Stimulated activated naive CD8-positive, alpha-beta T cell treated with anti-CD3 and anti-CD28 coated beads, Interleukin-15, Interleukin-2, amounts not matched to agents 100 ng/mL and 50 ng/mL, for 24 hours (primary cell): ENCODE results near the gene PLA2G4B.

Experiments used
- H3K27ac Mint-ChIP-seq: one replicate; pipeline ENCODE4 v1.8.0; 2021; ENCODE audit warnings: mild to moderate bottlenecking, mixed read lengths
- H3K27me3 Mint-ChIP-seq: one replicate; pipeline ENCODE4 v1.8.0; 2021; ENCODE audit warnings: mixed read lengths
- H3K36me3 Mint-ChIP-seq: one replicate; pipeline ENCODE4 v1.8.0; 2021; ENCODE audit warnings: low read depth, mixed read lengths
- H3K4me1 Mint-ChIP-seq: one replicate; pipeline ENCODE4 v1.8.0; 2021; ENCODE audit warnings: low read depth, mixed read lengths
- H3K4me3 Mint-ChIP-seq: one replicate; pipeline ENCODE4 v1.8.0; 2021; ENCODE audit warnings: mild to moderate bottlenecking, mixed read lengths
- H3K9me3 Mint-ChIP-seq: one replicate; pipeline ENCODE4 v1.8.0; 2021; ENCODE audit warnings: mixed read lengths

The PLA2G4B gene

DNA sequence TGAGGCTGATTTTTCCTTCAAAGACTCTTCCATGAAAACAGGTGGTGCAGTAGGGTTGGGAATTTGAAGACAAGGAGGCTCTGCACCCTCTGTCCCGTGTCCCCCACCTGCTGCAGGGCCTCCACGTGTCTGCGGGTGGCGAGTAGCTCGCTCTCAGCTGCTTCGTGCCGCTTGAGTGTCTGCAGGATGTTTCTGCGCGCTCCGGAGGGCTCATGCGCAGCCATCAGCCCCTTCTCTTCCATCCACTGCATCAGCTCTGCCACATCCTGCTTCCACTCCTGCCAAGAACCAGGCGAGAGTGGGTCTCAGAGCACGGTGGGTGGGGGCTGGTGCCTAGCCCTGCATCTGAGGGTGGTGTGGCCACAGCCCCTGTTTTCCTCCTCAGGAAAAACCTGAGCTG, 37.4 kb downstream of the PLA2G4B start:
- Mint-ChIP-seq H3K27me3 (peaks cover 10% of the 10 kb centered on the region), H3K4me1 (peaks cover under 1% of the 10 kb centered on the region), H3K4me3 (no peak overlapping the region), H3K27ac (no peak overlapping the region), H3K9me3 (no peaks in the 10 kb centered on the region), H3K36me3 (no peaks in the 10 kb centered on the region)

GRCh38 chr15:41876689-41877088, 38.0 kb downstream of the PLA2G4B start:
- Mint-ChIP-seq H3K4me3 (no peak overlapping the region), H3K9me3 (no peaks in the 10 kb centered on the region), H3K27me3 (peaks cover 16% of the 10 kb centered on the region), H3K36me3 (no peaks in the 10 kb centered on the region), H3K27ac (no peak overlapping the region), H3K4me1 (peaks cover 7% of the 10 kb centered on the region)

DNA sequence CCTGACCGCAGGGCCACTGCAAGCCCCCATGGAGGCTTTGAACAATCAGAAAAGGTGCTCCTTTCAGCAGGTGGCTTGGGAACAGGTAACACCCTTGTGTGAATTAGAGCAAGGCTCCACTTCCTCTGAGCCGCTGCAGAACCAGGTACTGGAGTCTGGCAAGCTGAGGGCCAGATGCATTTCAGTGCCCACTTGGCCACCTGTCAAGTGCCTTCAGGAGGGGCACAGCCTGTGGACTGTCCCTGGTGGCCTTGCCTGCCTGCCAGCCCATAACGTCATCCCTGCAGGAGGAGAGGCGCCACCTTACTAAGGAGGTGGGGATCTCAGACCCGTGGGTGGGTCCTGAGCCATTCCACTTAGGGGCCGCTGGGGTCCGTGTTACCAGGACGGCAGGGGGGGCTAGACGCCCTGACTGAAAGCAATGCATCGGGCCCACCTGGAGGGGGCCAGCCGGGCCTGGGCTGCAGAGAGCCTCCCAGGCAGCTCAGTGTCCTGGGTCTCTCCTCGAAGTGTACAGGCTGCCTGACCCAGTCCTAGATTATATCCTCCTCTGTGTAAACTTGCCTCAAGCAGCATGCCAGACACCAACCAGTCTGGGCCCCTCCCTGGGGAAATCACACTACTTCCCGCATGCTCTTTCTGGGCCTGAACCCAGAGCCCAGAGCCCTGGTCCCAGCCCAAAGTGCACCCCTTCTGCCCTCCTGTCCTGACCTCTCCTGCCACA, 39.1 kb downstream of the PLA2G4B start:
- Mint-ChIP-seq H3K4me3 (no peak overlapping the region), H3K4me1 (peaks cover 7% of the 10 kb centered on the region), H3K27me3 (peaks cover 16% of the 10 kb centered on the region), H3K9me3 (no peaks in the 10 kb centered on the region), H3K27ac (no peak overlapping the region), H3K36me3 (no peaks in the 10 kb centered on the region)

DNA sequence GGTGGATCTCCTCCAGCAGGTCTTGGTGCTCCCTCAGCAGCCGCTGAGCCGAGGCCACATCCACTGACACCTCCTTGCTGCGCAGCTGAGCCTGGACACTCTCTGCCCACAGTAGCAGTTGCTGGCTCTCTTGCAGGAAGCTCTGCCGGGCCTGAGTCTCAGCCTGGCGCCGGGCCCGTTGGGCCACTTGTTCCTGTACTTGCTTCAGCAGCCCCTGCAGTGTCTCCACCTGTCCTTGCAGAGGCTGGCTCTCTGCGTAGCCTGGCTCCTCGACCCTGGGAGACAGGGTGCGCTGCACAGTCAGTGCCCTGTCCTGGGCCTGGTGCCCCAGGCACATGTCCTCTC, 39.7 kb downstream of the PLA2G4B start:
- no peaks in the 10 kb centered on the region for H3K9me3 Mint-ChIP-seq
- peaks cover 7% of the 10 kb centered on the region for H3K4me1 Mint-ChIP-seq
- H3K27me3 Mint-ChIP-seq = peaks cover 16% of the 10 kb centered on the region
- H3K4me3 Mint-ChIP-seq = no peak overlapping the region
- no peaks in the 10 kb centered on the region for H3K36me3 Mint-ChIP-seq
- H3K27ac Mint-ChIP-seq = no peak overlapping the region

DNA sequence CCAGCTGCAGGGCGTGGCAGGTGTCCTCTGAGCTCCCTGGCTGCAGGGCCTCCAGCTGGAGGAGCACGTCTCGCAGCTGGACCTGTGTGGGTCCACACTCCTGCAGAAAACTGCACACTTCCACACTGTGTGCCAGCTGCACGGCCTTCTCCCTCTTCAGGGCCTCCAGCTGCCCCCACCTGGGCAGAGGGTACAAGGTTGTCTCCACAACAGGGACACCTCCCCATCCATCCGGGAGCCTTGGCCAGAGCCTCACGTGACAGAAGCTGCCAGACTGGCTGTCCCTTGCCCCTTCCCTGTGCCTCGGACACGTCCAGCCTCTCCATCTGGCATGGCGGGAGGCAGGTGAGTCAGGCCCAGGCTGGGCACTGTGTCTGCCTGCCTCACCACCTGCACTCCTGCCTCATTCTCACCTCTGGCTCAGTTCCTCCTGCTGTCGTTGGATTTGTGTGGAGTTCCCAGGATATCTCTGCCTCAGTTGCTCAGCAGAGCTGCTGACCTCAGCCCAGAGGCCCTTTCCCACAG, 40.7 kb downstream of the PLA2G4B start:
- H3K4me1 Mint-ChIP-seq = peaks cover 7% of the 10 kb centered on the region
- peaks cover 16% of the 10 kb centered on the region for H3K27me3 Mint-ChIP-seq
- H3K36me3 Mint-ChIP-seq = no peaks in the 10 kb centered on the region
- H3K27ac Mint-ChIP-seq = no peak overlapping the region
- H3K9me3 Mint-ChIP-seq = no peaks in the 10 kb centered on the region
- no peak overlapping the region for H3K4me3 Mint-ChIP-seq

GRCh38 chr15:41880156-41880877, 41.7 kb downstream of the PLA2G4B start:
- H3K9me3 Mint-ChIP-seq = no peaks in the 10 kb centered on the region
- H3K4me1 Mint-ChIP-seq = peaks cover 8% of the 10 kb centered on the region
- peaks cover 16% of the 10 kb centered on the region for H3K27me3 Mint-ChIP-seq

DNA sequence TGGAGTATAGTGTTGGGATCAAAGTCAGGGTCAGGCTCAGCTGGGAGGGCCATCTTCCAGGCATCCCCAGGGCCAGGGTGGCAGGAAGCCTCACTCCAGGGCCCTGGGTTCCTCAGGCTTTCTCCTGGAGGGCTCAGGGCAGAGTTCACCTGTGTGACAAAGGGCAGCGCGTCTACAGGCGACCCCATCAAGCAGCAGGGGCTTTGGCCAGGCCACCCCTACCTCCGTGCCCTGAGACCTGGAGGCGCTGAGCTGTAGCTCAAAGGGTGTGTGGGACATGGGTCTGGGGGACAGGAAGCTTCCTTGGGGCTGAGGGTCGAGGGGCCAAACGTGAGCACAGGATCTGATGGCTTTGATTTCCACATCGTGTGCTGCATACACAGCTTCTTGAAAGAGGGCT, 42.4 kb downstream of the PLA2G4B start:
- no peak overlapping the region for H3K27ac Mint-ChIP-seq
- H3K36me3 Mint-ChIP-seq = no peaks in the 10 kb centered on the region
- H3K27me3 Mint-ChIP-seq = peaks cover 16% of the 10 kb centered on the region
- H3K9me3 Mint-ChIP-seq = no peaks in the 10 kb centered on the region
- peak overlapping the region; percentile 52 for H3K4me3 Mint-ChIP-seq
- peaks cover 11% of the 10 kb centered on the region for H3K4me1 Mint-ChIP-seq

More at GRCh38 chr15:41880156-41880877, 41.7 kb downstream of the PLA2G4B start:
- no peaks in the 10 kb centered on the region for H3K36me3 Mint-ChIP-seq
- H3K4me3 Mint-ChIP-seq = no peak overlapping the region
- H3K27ac Mint-ChIP-seq = no peak overlapping the region

GRCh38 chr15:41881550-41881919, 42.9 kb downstream of the PLA2G4B start:
- H3K9me3 Mint-ChIP-seq = no peaks in the 10 kb centered on the region
- no peak overlapping the region for H3K27ac Mint-ChIP-seq
- peak overlapping the region; percentile 52 for H3K4me3 Mint-ChIP-seq
- no peaks in the 10 kb centered on the region for H3K36me3 Mint-ChIP-seq
- peaks cover 16% of the 10 kb centered on the region for H3K27me3 Mint-ChIP-seq
- peaks cover 11% of the 10 kb centered on the region for H3K4me1 Mint-ChIP-seq

DNA sequence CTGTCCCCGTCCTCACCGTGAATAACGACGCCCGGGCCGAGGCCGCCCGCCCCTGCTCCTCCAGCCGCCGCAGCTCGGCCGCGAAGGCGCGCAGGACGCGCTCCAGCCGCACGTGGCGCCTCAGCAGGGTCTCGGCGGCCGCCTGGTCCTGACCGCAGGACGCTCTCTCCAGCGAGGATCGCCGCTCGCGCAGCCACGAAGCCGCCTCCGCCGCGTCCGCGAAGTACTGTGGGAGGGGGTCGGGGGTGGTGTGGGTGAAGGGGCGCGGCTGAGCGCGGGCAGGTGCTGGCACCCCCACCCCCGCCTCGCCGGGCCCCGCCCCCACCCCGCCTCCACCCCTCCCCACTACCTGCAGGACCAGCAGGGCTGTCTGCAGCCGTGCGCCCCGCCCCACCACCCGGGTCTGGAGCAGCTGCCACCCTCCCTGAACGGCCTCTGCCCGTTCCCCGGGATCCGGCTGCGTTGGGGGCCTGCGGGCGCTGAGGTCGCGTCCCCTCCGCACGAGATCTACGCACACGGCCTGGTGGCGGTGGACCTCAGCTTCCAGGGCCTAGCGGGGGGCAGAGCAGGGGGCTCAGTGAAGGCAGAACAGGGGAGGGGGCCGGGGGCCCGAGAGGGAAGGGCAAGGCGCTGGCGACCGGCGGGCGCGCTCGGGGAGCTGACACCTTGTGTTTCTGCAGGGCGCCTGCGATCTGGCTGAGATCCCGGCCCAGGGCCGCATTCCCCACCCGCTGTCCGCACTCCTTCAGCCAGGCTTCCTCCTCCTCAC, 43.5 kb downstream of the PLA2G4B start:
- Mint-ChIP-seq H3K4me1 (peaks cover 11% of the 10 kb centered on the region), H3K4me3 (no peak overlapping the region), H3K27me3 (peaks cover 16% of the 10 kb centered on the region), H3K27ac (no peak overlapping the region), H3K9me3 (no peaks in the 10 kb centered on the region), H3K36me3 (no peaks in the 10 kb centered on the region)

- Mint-ChIP-seq H3K27ac (no peak overlapping the region), H3K9me3 (no peaks in the 10 kb centered on the region), H3K4me3 (no peak overlapping the region), H3K4me1 (peaks cover 14% of the 10 kb centered on the region), H3K36me3 (no peaks in the 10 kb centered on the region), H3K27me3 (peaks cover 16% of the 10 kb centered on the region)
These were observed 44.2 kb downstream of the PLA2G4B start for GRCh38 chr15:41882689-41883483.

- Mint-ChIP-seq H3K27me3 (peaks cover 16% of the 10 kb centered on the region), H3K36me3 (no peaks in the 10 kb centered on the region), H3K27ac (no peak overlapping the region)
These were observed 44.8 kb downstream of the PLA2G4B start for GRCh38 chr15:41883484-41883825.

DNA sequence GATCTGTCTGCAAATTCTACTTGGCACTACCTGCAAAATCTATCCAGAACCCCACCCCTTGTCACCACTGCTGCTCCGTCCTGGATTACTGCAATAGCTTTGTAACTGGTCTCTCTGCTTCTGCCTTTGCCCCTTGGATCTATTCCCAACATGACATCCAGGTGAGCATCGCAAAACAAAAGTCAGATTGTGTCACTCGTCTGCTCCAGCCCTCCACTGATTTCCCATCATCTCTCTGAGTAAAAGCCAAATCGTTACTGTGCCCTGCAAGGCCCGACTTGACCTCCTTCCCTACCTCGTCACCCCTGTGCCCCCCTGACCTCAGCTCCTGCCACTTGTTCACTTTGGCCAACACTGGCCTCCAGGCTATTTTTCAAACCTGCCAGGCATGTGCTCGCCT, 45.8 kb downstream of the PLA2G4B start:
- peaks cover 16% of the 10 kb centered on the region for H3K27me3 Mint-ChIP-seq
- no peak overlapping the region for H3K4me3 Mint-ChIP-seq
- H3K9me3 Mint-ChIP-seq = no peaks in the 10 kb centered on the region
- H3K4me1 Mint-ChIP-seq = peaks cover 22% of the 10 kb centered on the region
- no peak overlapping the region for H3K27ac Mint-ChIP-seq
- no peaks in the 10 kb centered on the region for H3K36me3 Mint-ChIP-seq

More at GRCh38 chr15:41883484-41883825, 44.8 kb downstream of the PLA2G4B start:
- Mint-ChIP-seq H3K4me3 (no peak overlapping the region), H3K9me3 (no peaks in the 10 kb centered on the region), H3K4me1 (peaks cover 16% of the 10 kb centered on the region)

- no peak overlapping the region for H3K27ac Mint-ChIP-seq
- H3K4me3 Mint-ChIP-seq = no peak overlapping the region
- H3K4me1 Mint-ChIP-seq = peaks cover 22% of the 10 kb centered on the region
- H3K9me3 Mint-ChIP-seq = no peaks in the 10 kb centered on the region
- H3K36me3 Mint-ChIP-seq = no peaks in the 10 kb centered on the region
- peaks cover 12% of the 10 kb centered on the region for H3K27me3 Mint-ChIP-seq
These were observed 46.7 kb downstream of the PLA2G4B start for GRCh38 chr15:41885321-41885720.

DNA sequence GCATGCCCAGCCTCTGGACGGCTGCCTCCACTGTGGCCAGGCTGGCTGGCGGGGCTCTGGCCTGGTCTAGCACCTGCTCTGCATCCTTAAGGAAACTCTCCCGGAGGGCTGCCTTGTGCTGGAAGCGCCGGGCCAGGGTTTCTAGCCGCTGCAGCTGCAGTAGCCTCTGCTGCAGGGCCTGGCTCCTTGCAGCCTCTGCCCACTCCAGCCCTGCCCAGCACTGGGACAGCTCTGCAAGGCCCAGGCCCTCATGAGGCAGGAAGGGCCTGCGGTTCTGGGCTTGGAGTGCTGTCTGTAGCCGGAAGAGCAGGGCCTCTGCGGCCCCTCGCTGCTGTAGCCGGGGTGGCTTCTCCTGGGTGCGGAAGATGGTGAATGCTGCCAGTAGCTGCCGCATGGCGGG, 47.2 kb downstream of the PLA2G4B start:
- H3K27me3 Mint-ChIP-seq = peaks cover 8% of the 10 kb centered on the region
- no peaks in the 10 kb centered on the region for H3K9me3 Mint-ChIP-seq
- H3K36me3 Mint-ChIP-seq = no peaks in the 10 kb centered on the region
- H3K4me3 Mint-ChIP-seq = no peak overlapping the region
- peaks cover 22% of the 10 kb centered on the region for H3K4me1 Mint-ChIP-seq
- no peak overlapping the region for H3K27ac Mint-ChIP-seq
